Astrocyte of the spinal cord (primary cell): ENCODE data around the gene EHBP1.

Experiments used
- DNase-seq: peaks from one replicate; pipeline ENCODE4 v3.0.0; 2011; ENCODE audit warnings: low read depth, low spot score
- H3K4me3 ChIP-seq: 2 replicates; pipeline ENCODE4 v1.5.1; 2011; ENCODE audit warnings: low read depth, mild to moderate bottlenecking, low read length, moderate library complexity
- in situ Hi-C: cut with HindIII; loops from 2 replicates; pipeline ENCODE4 v1.10.0; 2017; ENCODE audit warnings: low sequenced_read_pairs
- TF ChIP-seq, protein P1 (sequence below): IDR thresholded peaks from 2 replicates; pipeline ENCODE4 v1.5.1; 2012; ENCODE audit warnings: low read depth, mild to moderate bottlenecking, low read length, inconsistent platforms

EHBP1 gene

DNA sequence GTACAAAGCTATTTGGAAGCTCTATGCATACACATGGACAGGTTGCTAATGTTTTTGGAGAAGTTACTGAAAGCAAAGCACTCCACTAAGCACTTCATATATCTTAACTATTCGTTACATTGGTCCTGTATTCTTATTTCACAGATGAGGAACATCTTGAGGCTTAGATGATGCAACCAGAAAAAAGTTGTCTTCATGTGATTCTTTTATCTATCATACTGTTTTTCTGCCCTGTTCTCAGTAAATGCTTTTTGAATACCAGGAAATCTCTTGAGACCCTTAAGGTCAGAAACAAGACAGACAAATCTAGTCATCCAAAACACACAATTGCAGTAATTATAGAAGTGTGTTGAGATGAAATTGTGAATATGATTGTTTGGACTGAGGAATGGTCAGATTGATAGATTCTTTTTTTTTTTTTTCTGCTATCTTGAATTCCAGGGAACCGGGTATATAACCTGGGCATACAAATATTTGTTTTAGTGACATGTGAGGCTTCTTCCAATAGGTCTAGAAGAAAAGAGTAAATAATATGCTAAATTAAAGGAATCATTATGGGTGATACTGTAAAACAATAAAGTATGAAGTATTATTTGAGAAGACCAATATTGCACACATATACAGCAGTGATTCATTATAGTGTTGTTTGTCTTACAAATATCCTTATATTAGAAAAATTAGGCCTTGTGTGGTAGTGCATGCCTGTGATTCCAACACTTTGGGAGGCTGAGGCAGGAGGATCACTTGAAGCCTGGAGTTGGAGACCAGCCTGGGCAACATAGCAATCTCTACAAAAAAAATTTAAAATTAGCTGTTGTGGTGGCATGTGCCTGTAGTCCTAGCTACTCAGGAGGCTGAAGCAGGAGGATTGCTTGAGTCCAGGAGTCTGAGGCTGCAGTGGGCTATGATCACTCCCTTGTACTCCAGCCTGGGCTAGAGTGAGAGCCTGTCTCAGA is 33.7 kb downstream of the EHBP1 start:
- DNase-seq, result peak; percentile 38
- in situ Hi-C loops, result no loop called here
- TF ChIP-seq, protein P1, sequence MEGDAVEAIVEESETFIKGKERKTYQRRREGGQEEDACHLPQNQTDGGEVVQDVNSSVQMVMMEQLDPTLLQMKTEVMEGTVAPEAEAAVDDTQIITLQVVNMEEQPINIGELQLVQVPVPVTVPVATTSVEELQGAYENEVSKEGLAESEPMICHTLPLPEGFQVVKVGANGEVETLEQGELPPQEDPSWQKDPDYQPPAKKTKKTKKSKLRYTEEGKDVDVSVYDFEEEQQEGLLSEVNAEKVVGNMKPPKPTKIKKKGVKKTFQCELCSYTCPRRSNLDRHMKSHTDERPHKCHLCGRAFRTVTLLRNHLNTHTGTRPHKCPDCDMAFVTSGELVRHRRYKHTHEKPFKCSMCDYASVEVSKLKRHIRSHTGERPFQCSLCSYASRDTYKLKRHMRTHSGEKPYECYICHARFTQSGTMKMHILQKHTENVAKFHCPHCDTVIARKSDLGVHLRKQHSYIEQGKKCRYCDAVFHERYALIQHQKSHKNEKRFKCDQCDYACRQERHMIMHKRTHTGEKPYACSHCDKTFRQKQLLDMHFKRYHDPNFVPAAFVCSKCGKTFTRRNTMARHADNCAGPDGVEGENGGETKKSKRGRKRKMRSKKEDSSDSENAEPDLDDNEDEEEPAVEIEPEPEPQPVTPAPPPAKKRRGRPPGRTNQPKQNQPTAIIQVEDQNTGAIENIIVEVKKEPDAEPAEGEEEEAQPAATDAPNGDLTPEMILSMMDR, result no peak

DNA sequence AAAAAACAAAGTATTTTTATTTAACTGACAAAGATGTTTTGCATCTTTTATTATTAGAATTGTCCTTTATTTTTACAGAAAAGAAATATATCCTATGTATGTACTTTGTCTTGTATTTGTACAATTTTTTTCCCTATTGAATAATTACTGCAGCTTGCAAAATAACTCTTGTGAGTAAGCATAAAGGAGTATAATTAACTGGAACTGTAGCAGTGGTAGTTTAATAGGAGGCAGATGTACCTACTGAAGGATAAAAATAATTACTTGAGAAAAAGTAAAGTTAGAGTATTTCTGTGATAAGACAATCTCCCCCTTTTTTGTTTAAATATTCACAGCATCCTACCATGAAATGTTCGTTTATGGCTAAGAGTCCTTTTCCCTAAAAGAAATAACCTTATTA is 34.7 kb downstream of the EHBP1 start:
- no peak for DNase-seq
- TF ChIP-seq, protein P1, result no peak
- in situ Hi-C loops, result no loop called here
- no peak overlapping the region for H3K4me3 ChIP-seq

More for the DNA sequence above, 33.7 kb downstream of the EHBP1 start:
- no peak overlapping the region for H3K4me3 ChIP-seq

DNA sequence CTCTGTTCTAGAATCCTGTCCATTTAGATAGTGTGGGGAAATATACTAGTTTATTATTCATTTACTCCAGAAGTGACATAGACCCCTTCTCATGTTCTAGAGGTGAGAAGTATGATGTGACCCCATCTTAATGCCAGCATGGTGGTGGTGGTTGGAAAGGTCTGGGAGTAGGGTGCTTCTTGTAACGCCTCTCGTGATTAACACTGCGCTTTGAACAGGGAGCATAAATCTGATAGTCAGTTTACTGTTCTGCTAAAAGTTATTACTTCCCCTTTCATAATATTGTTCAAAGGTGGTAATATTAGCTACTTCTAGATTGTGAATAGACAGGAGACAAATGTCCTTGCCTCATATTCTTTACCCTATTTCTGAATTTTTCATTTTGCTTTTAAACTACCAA is 35.6 kb downstream of the EHBP1 start:
- TF ChIP-seq, protein P1, result no peak
- in situ Hi-C loops, result no loop called here

DNA sequence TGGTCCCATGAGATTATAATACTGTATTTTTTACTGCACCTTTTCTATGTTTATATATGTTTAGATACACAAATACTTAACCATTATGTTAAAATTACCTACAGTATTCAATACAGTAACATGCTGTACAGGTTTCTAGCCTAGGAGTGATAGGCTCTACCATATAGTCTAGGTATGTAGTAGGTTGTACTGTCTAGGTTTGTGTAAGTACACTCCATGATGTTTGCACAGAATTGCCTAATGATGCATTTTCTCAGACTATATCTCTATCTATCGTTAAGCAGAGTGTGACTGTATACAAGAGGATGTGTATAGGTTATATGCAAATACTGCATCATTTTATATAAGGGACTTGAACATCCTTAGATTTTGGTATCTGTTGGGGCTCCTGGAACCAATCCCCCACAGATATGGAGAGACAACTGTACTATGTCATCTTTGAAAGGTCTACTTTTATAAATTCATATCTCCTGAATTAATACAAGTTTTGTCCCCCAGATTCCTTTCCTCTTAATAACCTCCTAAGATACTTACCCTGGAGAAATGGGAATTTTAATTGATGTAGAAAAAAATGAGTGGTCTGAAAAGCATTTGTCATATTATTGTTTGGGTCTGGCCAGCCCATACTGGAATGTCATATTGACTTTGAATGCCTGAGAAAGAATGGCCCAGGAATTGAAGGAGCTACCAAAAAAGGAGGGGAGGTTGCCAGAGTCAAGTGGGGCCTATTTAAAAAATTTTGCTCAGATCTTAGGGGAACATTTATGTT is 36.6 kb downstream of the EHBP1 start:
- in situ Hi-C loops, result no loop called here
- no peak for DNase-seq
- TF ChIP-seq, protein P1, result no peak
- no peak overlapping the region for H3K4me3 ChIP-seq

More for the DNA sequence above, 35.6 kb downstream of the EHBP1 start:
- no peak overlapping the region for H3K4me3 ChIP-seq
- no peak for DNase-seq

DNA sequence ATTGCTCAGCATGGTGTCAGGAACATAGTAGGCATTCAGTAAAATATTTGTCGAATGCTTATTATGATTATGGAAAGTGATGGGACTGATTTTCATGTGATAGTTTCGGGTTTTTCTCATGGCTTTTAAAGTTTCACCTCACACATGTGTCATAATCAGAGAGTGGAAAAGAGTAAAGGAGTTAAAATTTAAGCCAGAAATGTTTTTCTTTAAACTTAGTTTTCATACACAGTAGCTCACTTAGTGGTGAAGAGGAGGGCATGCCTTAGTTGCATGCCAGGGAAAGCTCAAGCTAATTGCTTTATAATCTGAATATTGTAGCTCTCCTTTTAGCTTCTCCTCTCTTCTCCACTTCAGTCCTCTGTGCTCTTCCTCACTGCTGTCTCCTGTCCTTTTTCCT is 38.0 kb downstream of the EHBP1 start:
- TF ChIP-seq, protein P1, result no peak
- DNase-seq, result no peak
- in situ Hi-C loops, result no loop called here
- no peak overlapping the region for H3K4me3 ChIP-seq

DNA sequence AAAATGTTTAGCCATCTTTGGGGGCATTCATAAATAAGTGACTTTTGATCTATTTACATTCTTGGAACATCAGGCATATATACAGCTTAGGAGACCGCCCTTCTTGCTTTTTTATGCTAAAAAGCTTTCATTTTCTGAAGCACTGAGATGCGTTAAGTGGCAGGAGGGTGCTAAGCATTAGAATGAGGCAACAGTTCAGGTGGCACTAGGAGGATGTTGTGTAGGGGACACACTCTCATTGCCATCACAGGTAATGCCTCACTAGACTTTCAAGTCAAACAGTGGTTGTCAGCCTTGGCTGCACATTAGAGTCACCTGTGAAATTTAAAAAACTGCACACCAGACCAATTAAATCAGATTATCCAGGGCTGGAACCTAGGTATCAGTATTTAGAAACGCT is 39.1 kb downstream of the EHBP1 start:
- in situ Hi-C loops, result no loop called here
- TF ChIP-seq, protein P1, result no peak
- H3K4me3 ChIP-seq, result no peak overlapping the region
- no peak for DNase-seq
